ENCODE results near the gene MST1. TPM values are rescaled to one million over a fixed set of nuclear protein-coding genes. Genes with fewer than 3 reads are reported as not detected.

Gene MST1
- total RNA-seq, 1 experiment from 2014 or later, result 15.4 TPM

GRCh38 chr3:49720855-49721595 lies 31.8 kb upstream of the MST1 start:
- TF ChIP-seq CTCF (IDR thresholded peaks at IDR 0.05; ENCODE audit: insufficient read depth in 1 of 2, low read depth in 1 of 2, low read length in 1 of 2, severe bottlenecking in 1 of 2, unreplicated experiment in 1 of 2), result no peak
- Mint-ChIP-seq H3K27ac (ENCODE audit: unreplicated experiment) (no peak overlapping the region), H3K4me3 (ENCODE audit: unreplicated experiment) (peak overlapping the region; percentile 45), H3K36me3 (ENCODE audit: insufficient read depth, unreplicated experiment) (peaks cover 72% of the 10 kb centered on the region), H3K4me1 (ENCODE audit: low read depth, unreplicated experiment) (peaks cover 7% of the 10 kb centered on the region), H3K27me3 (ENCODE audit: insufficient read depth, unreplicated experiment) (no peaks in the 10 kb centered on the region), H3K9me3 (ENCODE audit: unreplicated experiment) (no peaks in the 10 kb centered on the region)
- peak in 1 of 2 experiments; percentile 30 for DNase-seq
- H3K9me3 ChIP-seq, result no peaks in the 10 kb centered on the region
- peaks cover 9% of the 10 kb centered on the region for H3K4me1 ChIP-seq
- ChIA-PET POLR2A (no interaction called here), CTCF (interaction anchor here (0.5 kb wide), 2 partner anchors 473 to 600 kb away, joined by 3 to 4 read pairs; no protein-coding TSS in a partner anchor)
- no peak overlapping the region for H3K4me3 ChIP-seq (ENCODE audit: low read depth, low read length)
- H3K27me3 ChIP-seq (replicated peaks; ENCODE audit: control insufficient read depth, insufficient read depth, low read length), result no peaks in the 10 kb centered on the region
- peaks cover 1% of the 10 kb centered on the region; the same call in 1 of the 2 replicates for H3K36me3 ChIP-seq (ENCODE audit: control insufficient read depth, insufficient read depth, low read length)
- intact Hi-C loops (cut with micrococcal nuclease; ENCODE audit: unreplicated experiment), result loop anchor here (5.0 kb wide), 1 partner anchor 66 kb away; the partner anchor contains the start of gene IP6K1
- no TSS peak for BruUV-seq (replicated peaks)

- H3K4me1 Mint-ChIP-seq (ENCODE audit: low read depth, unreplicated experiment), result peaks cover under 1% of the 10 kb centered on the region
- peaks cover 1% of the 10 kb centered on the region; the same call in 1 of the 2 replicates for H3K36me3 ChIP-seq (ENCODE audit: control insufficient read depth, insufficient read depth, low read length)
- no TSS peak for BruUV-seq (replicated peaks)
- peaks cover 82% of the 10 kb centered on the region for H3K36me3 Mint-ChIP-seq (ENCODE audit: insufficient read depth, unreplicated experiment)
- H3K4me3 Mint-ChIP-seq (ENCODE audit: unreplicated experiment), result peak within 1 kb of the TSS; percentile 77
- peak; percentile 53 to 64 for TF ChIP-seq CTCF (IDR thresholded peaks at IDR 0.05; ENCODE audit: insufficient read depth in 1 of 2, low read depth in 1 of 2, low read length in 1 of 2, severe bottlenecking in 1 of 2, unreplicated experiment in 1 of 2)
- no peaks in the 10 kb centered on the region for H3K9me3 ChIP-seq
- CTCF ChIA-PET, result interaction anchor here (0.7 to 1.9 kb wide), 7 partner anchors 8 to 769 kb away, joined by 3 to 6 read pairs (median 4); partner anchors contain the start of gene INKA1
- H3K4me3 ChIP-seq (ENCODE audit: low read depth, low read length), result peak within 1 kb of the TSS; percentile 50
- H3K27me3 ChIP-seq (replicated peaks; ENCODE audit: control insufficient read depth, insufficient read depth, low read length), result no peaks in the 10 kb centered on the region
- peak; percentile 90 to 91 for DNase-seq
- intact Hi-C loops (cut with micrococcal nuclease; ENCODE audit: unreplicated experiment), result loop anchor here (5.0 kb wide), 1 partner anchor 118 kb away; no protein-coding TSS in a partner anchor
- peak within 1 kb of the TSS; percentile 29 for H3K27ac Mint-ChIP-seq (ENCODE audit: unreplicated experiment)
- no peaks in the 10 kb centered on the region for H3K27me3 Mint-ChIP-seq (ENCODE audit: insufficient read depth, unreplicated experiment)
- peaks cover 5% of the 10 kb centered on the region for H3K4me1 ChIP-seq
- POLR2A ChIA-PET, result interaction anchor here (0.6 kb wide), 2 partner anchors 82 to 799 kb away, joined by 4 to 7 read pairs; no protein-coding TSS in a partner anchor
- no peaks in the 10 kb centered on the region for H3K9me3 Mint-ChIP-seq (ENCODE audit: unreplicated experiment)
Observed at GRCh38 chr3:49719214-49719884, 30.1 kb upstream of the MST1 start, which contains the start of gene AMIGO3. AMIGO3 (minus strand) TSS chr3:49719684; CDS start chr3:49719465, 219 bp downstream.

DNA sequence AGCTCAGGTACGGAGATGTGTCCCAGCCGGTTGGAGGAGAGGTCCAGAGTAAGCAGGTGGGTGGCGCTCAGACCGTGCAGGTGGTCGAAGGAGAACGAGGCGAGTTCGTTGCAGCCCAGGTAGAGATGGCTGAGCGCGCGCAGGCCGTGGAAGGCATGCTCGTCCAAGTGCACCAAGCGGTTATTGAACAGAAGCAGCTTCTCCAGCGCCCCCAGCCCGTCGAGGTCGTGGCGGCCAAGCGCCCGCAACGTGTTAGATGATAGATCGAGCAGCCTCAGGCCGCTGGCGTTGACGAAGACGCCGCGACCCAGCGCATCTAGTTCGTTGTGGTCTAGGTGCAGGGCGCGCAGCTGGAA lies 29.6 kb upstream of the MST1 start:
- peak in 1 of 2 experiments; percentile 40 for DNase-seq
- intact Hi-C loops (cut with micrococcal nuclease; ENCODE audit: unreplicated experiment), result loop anchor here (5.0 kb wide), 1 partner anchor 118 kb away; no protein-coding TSS in a partner anchor
- H3K9me3 ChIP-seq, result no peaks in the 10 kb centered on the region
- no peaks in the 10 kb centered on the region for H3K4me1 Mint-ChIP-seq (ENCODE audit: low read depth, unreplicated experiment)
- TF ChIP-seq CTCF (IDR thresholded peaks at IDR 0.05; ENCODE audit: insufficient read depth in 1 of 2, low read depth in 1 of 2, low read length in 1 of 2, severe bottlenecking in 1 of 2, unreplicated experiment in 1 of 2), result no peak
- peaks cover 5% of the 10 kb centered on the region for H3K4me1 ChIP-seq
- no peaks in the 10 kb centered on the region for H3K27me3 ChIP-seq (replicated peaks; ENCODE audit: control insufficient read depth, insufficient read depth, low read length)
- H3K4me3 ChIP-seq (ENCODE audit: low read depth, low read length), result peak overlapping the region; percentile 50
- H3K9me3 Mint-ChIP-seq (ENCODE audit: unreplicated experiment), result no peaks in the 10 kb centered on the region
- POLR2A ChIA-PET, result interaction anchor here (0.6 kb wide), 1 partner anchor 799 kb away, joined by 7 read pairs; no protein-coding TSS in a partner anchor
- CTCF ChIA-PET, result interaction anchor here (0.7 to 1.9 kb wide), 8 partner anchors 8 to 768 kb away, joined by 3 to 6 read pairs (median 4); partner anchors contain the start of gene INKA1
- H3K27me3 Mint-ChIP-seq (ENCODE audit: insufficient read depth, unreplicated experiment), result no peaks in the 10 kb centered on the region
- peak overlapping the region; percentile 29 for H3K27ac Mint-ChIP-seq (ENCODE audit: unreplicated experiment)
- peaks cover 1% of the 10 kb centered on the region; the same call in 1 of the 2 replicates for H3K36me3 ChIP-seq (ENCODE audit: control insufficient read depth, insufficient read depth, low read length)
- peak overlapping the region; percentile 77 for H3K4me3 Mint-ChIP-seq (ENCODE audit: unreplicated experiment)
- no TSS peak for BruUV-seq (replicated peaks)
- peaks cover 79% of the 10 kb centered on the region for H3K36me3 Mint-ChIP-seq (ENCODE audit: insufficient read depth, unreplicated experiment)

All from Caco-2 (cell line).